ENCODE measurements around the gene DDX6.
"Not testable (repeated sequence)": the region's sequence is repeated elsewhere in the genome, so short reads cannot be mapped to it uniquely, and the experiment has no call there.

Gene DDX6

GRCh38 chr11:118740892-118741291 is 50.1 kb downstream of the DDX6 start:
- DNase-seq = no peak

DNA sequence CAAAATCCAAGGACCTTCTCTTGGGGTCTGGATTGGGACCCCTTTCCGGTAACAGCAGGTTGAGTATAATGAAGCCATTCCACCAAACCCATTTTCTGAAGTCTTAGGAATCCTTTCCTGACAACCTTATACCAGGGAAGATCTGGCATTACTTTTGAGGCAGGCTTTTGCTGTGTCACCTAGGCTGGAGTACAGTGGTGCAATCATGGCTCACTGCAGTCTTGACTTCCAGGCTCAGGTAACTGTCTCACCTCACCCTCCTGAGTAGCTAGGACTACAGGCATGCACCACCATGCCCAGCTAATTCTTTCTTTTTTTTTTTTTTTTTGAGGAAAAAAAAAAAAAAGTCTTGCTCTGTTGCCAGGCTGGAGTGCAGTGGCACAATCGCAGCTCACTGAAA is 55.8 kb downstream of the DDX6 start:
- no peak for DNase-seq

- DNase-seq = no peak
Observed at GRCh38 chr11:118734031-118734430, 56.9 kb downstream of the DDX6 start.

- not testable (repeated sequence) for DNase-seq
Observed at GRCh38 chr11:118729753-118730152, 61.2 kb downstream of the DDX6 start.

DNA sequence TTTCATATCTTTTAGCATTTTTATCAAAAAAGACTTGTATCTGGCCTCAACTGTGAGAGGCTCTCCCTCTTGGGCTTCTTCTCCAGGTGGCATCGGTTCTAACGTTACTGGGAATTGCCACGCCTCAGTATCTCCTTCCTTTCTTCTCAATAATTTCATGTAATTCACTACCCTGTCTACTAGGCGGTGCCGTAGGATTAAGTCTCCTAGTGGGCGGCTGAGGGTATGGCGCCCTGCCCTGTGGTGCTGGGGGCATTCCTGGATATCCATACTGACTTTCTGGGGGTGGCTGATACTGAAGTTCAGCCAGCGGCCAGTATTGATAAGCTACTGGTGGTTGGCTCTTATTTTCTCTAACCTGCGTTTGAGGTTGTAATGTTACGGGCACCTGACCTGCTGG is 62.9 kb downstream of the DDX6 start:
- not testable (repeated sequence) for DNase-seq

DNA sequence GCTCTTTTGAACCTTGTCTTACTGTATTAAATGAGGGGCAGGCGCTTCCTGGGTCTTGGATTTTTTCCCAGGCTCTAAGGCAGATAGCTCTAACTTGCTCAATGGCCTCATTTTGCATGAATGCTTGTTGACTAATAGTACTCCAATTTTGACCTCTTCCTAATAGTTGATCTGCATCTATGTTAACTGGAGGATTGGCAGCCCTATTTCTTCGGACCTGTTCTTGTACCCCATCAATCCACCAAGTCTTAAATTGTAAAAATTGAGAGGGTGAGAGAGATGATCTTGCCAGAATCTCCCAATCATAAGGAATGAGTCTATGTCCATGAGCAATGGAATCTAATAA is 63.3 kb downstream of the DDX6 start:
- not testable (repeated sequence) for DNase-seq

DNA sequence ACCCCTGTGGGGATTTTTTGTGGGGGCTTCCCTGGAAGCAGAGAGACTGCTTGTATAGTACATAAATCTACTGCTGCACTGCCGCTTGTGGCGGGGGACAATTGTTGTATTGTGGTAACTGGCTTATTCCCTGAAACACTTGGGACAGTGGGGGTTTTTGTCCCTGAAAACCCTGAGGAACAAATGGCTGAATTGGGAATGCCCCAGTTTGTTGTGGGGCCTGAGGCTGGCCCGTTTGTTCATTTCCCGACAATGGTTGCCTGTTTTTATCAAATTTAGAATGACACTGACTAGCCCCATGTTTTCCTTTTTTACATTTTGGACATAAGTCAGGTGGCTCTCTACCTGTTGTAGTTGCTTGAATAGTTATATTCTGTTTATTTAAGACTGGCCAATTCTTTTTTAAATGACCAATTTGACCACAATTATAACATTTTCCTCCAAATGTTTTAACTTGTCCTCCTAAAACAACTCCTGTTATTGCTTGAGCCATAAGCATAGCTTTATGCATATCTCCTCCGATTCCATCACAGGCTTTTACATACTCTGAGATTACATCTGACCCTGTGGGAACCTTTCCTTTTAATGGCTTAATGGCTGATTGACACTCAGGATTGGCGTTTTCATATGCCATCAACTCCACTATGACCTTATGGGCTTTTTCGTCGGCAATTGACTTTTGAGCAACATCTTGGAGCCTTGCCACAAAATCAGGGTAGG is 63.8 kb downstream of the DDX6 start:
- DNase-seq = not testable (repeated sequence)

GRCh38 chr11:118721478-118722015 is 69.4 kb downstream of the DDX6 start:
- DNase-seq = not testable (repeated sequence)

- DNase-seq = not testable (repeated sequence)
Observed at GRCh38 chr11:118720740-118721139, 70.2 kb downstream of the DDX6 start.

DNA sequence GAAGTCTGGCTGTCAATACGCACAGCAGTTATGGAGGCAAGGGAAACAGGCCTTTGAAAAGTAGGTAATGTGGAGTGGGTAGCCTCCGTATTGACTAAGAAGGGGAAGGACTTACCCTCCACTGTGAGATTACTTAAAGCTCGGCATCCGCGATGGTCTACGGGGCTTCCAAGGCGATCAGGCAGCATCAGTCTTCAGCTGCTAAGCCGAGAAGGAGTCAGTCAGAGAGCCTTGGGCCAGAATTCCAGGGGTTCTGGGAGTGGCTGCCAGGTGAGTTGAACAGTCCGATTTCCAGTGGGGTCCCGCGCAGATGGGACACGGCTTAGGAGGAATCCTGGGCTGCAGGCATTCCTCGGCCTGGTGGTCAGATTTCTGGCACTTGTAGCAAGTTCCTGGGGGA is 70.9 kb downstream of the DDX6 start:
- DNase-seq = not testable (repeated sequence)

- not testable (repeated sequence) for DNase-seq
Observed at GRCh38 chr11:118718562-118718961, 72.4 kb downstream of the DDX6 start.

- not testable (repeated sequence) for DNase-seq
Observed at GRCh38 chr11:118717733-118718132, 73.2 kb downstream of the DDX6 start.

- DNase-seq = not testable (repeated sequence)
Observed at GRCh38 chr11:118717221-118717620, 73.7 kb downstream of the DDX6 start.

- DNase-seq = no peak
Observed at GRCh38 chr11:118715837-118716260, 75.1 kb downstream of the DDX6 start.

GRCh38 chr11:118715245-118715831 is 75.6 kb downstream of the DDX6 start:
- no peak for DNase-seq

DNA sequence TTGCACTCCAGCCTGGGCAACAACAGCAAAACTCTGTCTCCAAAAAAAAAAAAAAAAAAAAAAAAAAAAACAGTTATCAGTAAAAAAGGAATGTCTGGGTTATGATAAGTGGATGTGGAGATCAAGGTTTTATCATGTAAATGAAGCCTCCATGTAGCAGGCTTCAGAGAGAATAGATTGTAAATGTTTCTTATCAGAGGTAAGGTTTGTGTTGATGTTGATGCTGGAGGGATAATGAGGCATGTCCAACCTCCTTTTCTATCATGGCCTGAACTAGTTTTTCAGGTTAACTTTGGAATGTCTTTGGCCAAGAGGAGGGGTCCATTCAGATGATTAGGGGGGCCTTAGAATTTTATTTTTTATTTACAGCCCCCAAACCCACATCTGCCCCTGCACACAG is 76.1 kb downstream of the DDX6 start:
- DNase-seq = no peak

DNA sequence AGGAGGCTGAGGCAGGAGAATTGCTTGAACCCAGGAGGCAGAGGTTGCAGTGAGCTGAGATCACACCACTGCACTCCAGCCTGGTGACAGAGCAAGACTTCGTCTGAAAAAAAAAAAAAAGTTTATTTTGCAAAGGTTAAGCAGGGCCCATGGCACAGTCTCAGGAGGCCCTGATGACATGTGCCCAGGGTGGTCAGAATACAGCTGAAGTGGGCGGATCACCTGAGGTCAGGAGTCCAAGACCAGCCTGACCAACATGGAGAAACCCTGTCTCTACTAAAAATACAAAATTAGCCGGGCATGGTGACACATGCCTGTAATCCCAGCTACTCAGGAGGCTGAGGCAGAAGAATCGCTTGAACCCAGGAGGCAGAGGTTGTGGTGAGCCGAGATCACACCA is 76.5 kb downstream of the DDX6 start:
- DNase-seq = not testable (repeated sequence)

- no peak for DNase-seq
Observed at GRCh38 chr11:118708296-118708695, 82.7 kb downstream of the DDX6 start.

- no peak for DNase-seq
Observed at GRCh38 chr11:118706546-118706825, 84.5 kb downstream of the DDX6 start.

DNA sequence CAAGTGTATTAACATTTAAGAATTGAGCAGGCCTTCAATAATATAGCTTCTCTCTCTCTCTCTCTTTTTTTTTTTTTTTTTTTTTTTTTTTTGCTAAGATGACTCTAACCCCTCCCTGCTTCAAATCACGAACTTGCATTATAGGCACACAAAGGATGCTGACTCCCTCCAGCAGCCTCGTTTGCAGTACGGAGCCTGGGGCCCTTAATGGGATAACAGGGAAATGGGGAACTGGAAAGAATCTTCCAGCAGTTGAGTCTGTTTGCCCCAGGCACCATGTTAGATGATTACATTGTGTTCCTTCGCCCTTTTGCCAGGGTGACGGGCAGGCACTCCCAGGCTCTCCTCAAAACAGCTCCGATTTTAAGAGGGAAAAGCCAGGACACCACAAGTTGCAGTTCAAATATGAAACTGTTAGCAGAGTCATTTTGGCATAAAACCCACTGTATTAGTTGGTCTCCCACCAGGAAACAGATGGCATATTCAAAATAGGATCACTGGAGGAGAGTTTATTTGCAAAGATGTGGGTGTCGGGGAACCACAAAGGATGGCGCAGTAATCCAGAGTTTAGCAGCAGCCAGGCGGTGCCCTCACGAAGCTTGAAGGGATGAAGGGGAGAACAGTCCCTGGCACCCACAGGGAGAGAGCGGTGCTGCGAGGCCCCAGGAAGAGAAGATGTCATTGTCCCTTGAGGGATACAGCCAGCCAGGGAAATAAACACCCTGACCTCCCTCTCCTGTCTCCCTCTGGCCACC is 85.0 kb downstream of the DDX6 start:
- no peak for DNase-seq

- DNase-seq = no peak
Observed at GRCh38 chr11:118705111-118705741, 85.7 kb downstream of the DDX6 start.

- DNase-seq = no peak
Observed at GRCh38 chr11:118703563-118704106, 87.3 kb downstream of the DDX6 start.
